Ishikawa (cell line): Measurements from ENCODE around the gene MVK.

Source experiments
- CEBPB ChIP-seq: IDR thresholded peaks from 2 replicates; pipeline ENCODE4 v1.6.1; 2012
- CREB1 ChIP-seq: IDR thresholded peaks from 2 replicates; pipeline ENCODE4 v1.6.1; 2012; ENCODE audit warnings: low read depth
- EGR1 ChIP-seq: IDR thresholded peaks from 2 replicates; pipeline ENCODE4 v1.6.1; 2012
- EP300 ChIP-seq: IDR thresholded peaks from 2 replicates; pipeline ENCODE4 v1.6.1; 2012; ENCODE audit warnings: borderline replicate concordance
- FOXM1 ChIP-seq: IDR thresholded peaks from 2 replicates; pipeline ENCODE4 v1.6.1; 2012; ENCODE audit warnings: low read depth, borderline replicate concordance
- NFIC ChIP-seq: IDR thresholded peaks from 2 replicates; pipeline ENCODE4 v1.6.1; 2012
- RAD21 ChIP-seq: IDR thresholded peaks from 2 replicates; pipeline ENCODE4 v1.6.1; 2012; ENCODE audit warnings: low read depth
- TAF1 ChIP-seq: IDR thresholded peaks from 2 replicates; pipeline ENCODE4 v1.6.1; 2012; ENCODE audit warnings: low read depth, mild to moderate bottlenecking
- TCF12 ChIP-seq: IDR thresholded peaks from 2 replicates; pipeline ENCODE4 v1.6.1; 2012; ENCODE audit warnings: low read depth
- TEAD4 ChIP-seq: IDR thresholded peaks from 2 replicates; pipeline ENCODE4 v1.6.1; 2012
- YY1 ChIP-seq: IDR thresholded peaks from 2 replicates; pipeline ENCODE4 v1.6.1; 2012; ENCODE audit warnings: low read depth
- ZBTB7A ChIP-seq: IDR thresholded peaks from 2 replicates; pipeline ENCODE4 v1.6.1; 2012; ENCODE audit warnings: low read depth
- TF ChIP-seq, protein P1 (sequence below): IDR thresholded peaks from 2 replicates; pipeline ENCODE4 v1.6.1; 2012
- TF ChIP-seq, protein P2 (sequence below): IDR thresholded peaks from 2 replicates; pipeline ENCODE4 v1.6.1; 2012; ENCODE audit warnings: low read depth, mild to moderate bottlenecking
- TF ChIP-seq, protein P3 (sequence below): IDR thresholded peaks from 2 replicates; pipeline ENCODE4 v1.6.1; 2012

Gene MVK

DNA sequence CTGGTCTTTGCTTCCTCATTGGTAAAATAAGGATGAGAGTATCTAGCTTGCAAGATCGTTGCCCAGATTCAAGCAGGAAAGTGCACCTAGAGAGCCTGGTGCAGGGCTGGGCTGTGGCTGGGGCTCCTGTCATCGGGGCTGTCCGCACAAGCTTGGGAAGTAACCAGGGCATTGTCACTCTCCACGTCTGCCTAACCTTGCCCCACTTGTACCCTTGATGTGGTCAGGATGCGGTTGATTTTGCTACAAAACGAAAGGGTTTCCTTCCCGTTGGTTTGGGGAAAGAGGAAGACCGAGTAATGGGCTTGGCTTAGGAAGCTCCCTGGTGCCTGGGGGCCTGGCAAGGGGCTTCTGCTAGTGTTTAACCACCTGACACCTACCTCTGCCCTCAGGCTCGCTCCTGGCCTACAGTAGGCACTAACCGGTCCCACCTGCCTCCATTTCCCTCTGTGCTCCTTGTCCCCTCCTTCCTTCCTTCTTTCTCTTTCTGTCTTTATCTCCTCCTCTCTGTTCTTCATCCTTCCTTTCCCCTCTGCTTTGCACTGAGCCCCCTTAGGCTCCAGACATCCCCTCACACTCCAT lies 21.8 kb downstream of the MVK start:
- no peak for TF ChIP-seq CEBPB
- TF ChIP-seq EGR1, result no peak
- no peak for TF ChIP-seq TAF1
- TF ChIP-seq RAD21, result no peak
- TF ChIP-seq, protein P1, sequence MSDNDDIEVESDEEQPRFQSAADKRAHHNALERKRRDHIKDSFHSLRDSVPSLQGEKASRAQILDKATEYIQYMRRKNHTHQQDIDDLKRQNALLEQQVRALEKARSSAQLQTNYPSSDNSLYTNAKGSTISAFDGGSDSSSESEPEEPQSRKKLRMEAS, result no peak
- TF ChIP-seq NFIC, result no peak
- TF ChIP-seq ZBTB7A, result no peak
- no peak for TF ChIP-seq TCF12
- TF ChIP-seq YY1, result no peak
- no peak for TF ChIP-seq TEAD4
- TF ChIP-seq, protein P2, sequence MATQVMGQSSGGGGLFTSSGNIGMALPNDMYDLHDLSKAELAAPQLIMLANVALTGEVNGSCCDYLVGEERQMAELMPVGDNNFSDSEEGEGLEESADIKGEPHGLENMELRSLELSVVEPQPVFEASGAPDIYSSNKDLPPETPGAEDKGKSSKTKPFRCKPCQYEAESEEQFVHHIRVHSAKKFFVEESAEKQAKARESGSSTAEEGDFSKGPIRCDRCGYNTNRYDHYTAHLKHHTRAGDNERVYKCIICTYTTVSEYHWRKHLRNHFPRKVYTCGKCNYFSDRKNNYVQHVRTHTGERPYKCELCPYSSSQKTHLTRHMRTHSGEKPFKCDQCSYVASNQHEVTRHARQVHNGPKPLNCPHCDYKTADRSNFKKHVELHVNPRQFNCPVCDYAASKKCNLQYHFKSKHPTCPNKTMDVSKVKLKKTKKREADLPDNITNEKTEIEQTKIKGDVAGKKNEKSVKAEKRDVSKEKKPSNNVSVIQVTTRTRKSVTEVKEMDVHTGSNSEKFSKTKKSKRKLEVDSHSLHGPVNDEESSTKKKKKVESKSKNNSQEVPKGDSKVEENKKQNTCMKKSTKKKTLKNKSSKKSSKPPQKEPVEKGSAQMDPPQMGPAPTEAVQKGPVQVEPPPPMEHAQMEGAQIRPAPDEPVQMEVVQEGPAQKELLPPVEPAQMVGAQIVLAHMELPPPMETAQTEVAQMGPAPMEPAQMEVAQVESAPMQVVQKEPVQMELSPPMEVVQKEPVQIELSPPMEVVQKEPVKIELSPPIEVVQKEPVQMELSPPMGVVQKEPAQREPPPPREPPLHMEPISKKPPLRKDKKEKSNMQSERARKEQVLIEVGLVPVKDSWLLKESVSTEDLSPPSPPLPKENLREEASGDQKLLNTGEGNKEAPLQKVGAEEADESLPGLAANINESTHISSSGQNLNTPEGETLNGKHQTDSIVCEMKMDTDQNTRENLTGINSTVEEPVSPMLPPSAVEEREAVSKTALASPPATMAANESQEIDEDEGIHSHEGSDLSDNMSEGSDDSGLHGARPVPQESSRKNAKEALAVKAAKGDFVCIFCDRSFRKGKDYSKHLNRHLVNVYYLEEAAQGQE, result no peak
- TF ChIP-seq, protein P3, sequence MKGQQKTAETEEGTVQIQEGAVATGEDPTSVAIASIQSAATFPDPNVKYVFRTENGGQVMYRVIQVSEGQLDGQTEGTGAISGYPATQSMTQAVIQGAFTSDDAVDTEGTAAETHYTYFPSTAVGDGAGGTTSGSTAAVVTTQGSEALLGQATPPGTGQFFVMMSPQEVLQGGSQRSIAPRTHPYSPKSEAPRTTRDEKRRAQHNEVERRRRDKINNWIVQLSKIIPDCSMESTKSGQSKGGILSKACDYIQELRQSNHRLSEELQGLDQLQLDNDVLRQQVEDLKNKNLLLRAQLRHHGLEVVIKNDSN, result no peak
- TF ChIP-seq FOXM1, result no peak
- no peak for TF ChIP-seq CREB1
- TF ChIP-seq EP300, result no peak

DNA sequence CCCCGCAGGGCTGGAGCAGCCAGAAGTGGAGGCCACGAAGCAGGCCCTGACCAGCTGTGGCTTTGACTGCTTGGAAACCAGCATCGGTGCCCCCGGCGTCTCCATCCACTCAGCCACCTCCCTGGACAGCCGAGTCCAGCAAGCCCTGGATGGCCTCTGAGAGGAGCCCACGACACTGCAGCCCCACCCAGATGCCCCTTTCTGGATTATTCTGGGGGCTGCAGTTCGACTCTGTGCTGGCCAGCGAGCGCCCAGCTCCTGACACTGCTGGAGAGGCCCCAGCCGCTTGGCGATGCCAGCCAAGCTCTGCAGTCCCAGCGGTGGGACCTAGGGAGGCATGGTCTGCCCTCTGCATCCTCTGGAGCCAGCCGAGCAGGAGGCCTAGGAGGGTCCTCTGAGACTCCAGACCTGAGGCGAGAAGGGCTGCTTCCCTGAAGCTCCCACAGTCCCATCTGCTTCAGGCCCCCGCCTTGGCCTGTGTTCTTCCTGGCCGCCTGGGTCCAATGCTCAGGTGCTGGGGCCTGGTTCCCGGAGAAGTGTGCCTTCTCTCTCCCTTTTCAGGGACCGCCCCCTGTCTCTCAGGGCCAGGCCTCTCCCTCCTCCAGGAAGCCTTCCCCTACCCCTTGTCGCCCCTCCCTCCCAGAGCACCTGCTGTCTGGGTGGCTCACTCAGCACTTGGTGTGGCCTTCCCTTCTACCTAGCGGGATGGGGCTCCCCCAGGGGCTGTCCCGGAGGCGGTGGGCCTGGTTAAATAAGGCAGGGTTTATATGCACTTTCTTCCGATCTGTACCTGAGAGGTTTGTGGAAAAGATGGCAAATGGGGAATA lies 23.0 kb downstream of the MVK start:
- TF ChIP-seq ZBTB7A (no peak), RAD21 (no peak), CREB1 (no peak), TEAD4 (no peak), TCF12 (no peak), TAF1 (no peak), CEBPB (no peak)
- TF ChIP-seq, protein P3, result no peak
- TF ChIP-seq, protein P1, result no peak

DNA sequence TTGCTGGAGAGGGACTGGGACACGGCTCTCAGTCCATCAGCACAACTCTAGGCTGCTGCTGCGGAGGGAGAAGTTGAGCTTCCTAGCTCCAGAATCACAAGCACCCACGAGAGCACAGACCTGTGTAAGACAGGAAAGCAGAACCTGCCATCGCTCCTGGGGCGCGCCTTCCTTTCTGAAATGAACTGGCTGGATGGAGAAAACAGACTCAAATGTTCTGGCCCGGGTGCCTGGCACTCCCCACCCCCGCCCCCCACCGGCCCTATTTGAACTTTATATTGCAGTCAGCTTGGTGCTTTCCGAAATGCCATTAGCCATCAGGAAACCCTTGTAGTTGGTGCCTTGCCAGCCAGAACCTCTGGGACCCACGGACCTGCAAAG lies 23.8 kb downstream of the MVK start:
- TF ChIP-seq TCF12, result no peak
- no peak for TF ChIP-seq NFIC
- no peak for TF ChIP-seq CREB1
- TF ChIP-seq FOXM1, result no peak
- TF ChIP-seq EP300, result no peak
- no peak for TF ChIP-seq CEBPB
- TF ChIP-seq, protein P2, result no peak

DNA sequence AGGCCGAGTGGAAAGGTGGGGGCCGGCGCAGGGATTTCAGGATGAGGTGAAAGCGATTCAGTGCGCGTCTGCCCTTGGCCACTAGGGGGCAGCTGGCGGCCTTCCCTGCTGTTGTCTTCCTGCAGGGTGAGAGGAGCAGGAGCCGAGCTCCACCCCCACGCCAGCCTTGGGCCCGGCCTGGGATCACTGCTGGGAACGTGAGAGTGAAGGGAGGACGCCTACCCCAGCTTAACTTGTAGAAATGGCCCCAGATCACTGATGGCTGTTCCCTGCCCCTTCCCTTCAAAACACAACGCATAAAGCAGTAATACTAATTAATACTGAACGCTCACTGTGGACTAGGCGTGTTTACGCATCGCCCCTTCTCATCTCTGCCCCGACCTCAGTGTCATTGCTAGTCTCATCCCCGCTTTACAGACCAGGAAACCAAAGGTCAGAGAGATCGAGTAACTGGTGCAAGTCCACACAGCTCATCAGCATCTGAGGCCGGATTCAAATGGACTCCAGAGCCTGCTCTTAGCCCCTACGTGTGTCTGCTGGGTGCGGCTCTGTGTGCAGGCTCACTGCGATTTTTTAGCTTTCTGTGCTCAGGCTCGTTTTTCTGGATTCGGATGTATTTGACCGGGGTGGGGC lies 24.3 kb downstream of the MVK start:
- no peak for TF ChIP-seq CEBPB
- TF ChIP-seq ZBTB7A, result no peak
- TF ChIP-seq, protein P3, result no peak
- no peak for TF ChIP-seq EGR1
- TF ChIP-seq TAF1, result no peak
- TF ChIP-seq TCF12, result no peak
- TF ChIP-seq RAD21, result peak; percentile 83

DNA sequence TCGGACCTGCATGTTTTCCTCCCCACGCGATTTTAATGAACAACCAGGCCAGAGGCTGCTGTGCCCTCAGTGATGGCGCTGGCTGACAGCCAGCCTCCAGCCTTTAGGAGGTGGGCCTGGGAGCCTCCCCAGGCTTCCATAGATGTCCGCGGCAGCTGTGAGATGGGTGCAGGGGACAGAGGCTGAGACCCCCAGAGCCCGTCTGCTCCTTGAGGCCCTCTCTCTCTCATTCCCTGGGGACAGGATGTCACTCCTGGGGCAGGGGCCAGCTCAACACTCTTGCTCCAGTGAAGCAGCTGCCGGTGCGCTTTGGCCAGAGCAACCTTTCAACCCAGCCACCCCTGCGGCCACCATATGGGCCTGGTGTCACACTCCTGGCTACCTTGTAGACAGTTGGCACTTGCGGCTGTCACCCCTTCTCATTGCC lies 24.8 kb downstream of the MVK start:
- TF ChIP-seq TCF12 (no peak), TEAD4 (no peak), ZBTB7A (no peak), CEBPB (no peak), CREB1 (no peak), TAF1 (no peak)
- TF ChIP-seq, protein P3, result no peak
- TF ChIP-seq, protein P2, result no peak
